ENCODE measurements around the gene GNA12.

The GNA12 gene

GRCh38 chr7:2802101-2802500 is 42.0 kb downstream of the GNA12 start:
- DNase-seq, result no peak

DNA sequence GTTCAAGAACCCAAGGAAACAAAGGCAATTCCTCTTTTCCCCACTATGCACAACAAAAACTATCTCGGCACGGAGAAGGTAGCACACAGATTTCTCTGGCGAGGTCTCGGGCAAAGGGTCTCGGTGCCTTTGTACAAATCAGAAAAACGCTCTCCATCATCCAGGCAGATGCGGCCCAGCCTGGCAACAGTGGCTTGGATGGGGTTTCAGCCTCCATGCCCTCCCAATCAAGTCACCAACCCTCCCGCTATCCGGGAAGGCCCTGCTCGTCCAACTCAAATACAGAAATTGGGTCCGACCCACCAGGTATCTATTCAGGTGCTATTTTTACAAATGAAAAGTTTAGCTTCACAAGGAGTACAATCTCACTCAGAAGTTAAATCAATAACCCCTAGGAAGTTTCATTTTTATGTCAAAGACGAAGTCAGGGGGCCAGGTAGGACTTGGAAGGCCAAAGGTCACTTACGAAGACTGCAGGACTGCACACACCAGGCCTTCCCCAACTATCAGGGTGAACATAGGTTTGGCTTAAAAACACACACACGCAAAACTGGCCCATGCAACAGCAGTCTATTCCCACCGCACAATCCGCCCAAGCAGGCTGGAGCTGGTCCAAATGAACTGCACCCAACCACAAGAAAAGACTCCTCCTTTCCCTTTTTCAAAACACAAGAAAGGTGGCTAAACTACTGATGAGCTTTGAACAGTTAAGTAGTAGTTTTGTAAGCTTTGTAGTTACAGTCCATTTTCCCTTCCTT is 43.0 kb downstream of the GNA12 start:
- DNase-seq, result no peak

DNA sequence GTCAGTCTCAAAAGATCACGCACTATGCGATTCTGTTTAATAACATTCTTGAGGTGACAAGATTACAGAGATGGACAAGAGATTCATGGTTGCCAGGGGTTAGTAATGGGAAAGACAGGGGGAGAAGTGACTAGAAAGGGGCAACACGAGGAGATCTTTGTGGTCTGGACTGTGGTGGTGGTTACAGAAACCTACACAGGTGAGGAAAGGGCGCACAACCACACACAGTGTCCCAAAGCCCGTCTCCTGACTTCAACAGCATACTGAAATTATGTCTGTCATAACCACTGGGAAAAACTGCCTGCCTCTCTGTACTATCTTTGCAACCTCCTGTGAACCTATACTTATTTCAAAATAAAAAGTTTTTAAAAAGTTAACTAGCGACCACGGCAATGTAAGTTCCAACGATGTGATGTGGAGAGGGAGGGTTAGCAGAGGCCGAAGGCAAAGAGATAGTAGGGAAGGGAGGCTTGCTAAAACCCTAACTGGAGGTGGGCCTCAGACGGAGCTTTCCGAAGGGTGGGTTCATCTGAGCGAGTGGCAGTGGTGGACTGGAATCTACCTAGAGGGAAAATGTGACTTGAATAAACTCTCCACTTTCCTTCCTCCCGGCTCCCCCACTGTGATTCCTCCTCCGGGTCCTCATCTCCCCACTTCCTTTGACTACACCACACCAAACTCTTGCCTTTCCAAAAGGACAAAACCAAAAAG is 43.7 kb downstream of the GNA12 start:
- no peak for DNase-seq

- DNase-seq, result no peak
Measured at GRCh38 chr7:2799253-2799652, 44.9 kb downstream of the GNA12 start.

GRCh38 chr7:2798669-2799068 is 45.4 kb downstream of the GNA12 start:
- no peak for DNase-seq

GRCh38 chr7:2796358-2797352 is 47.5 kb downstream of the GNA12 start:
- DNase-seq, result peak in 1 of 2 donors; percentile 62

GRCh38 chr7:2795906-2796305 is 48.2 kb downstream of the GNA12 start:
- DNase-seq, result no peak

- no peak for DNase-seq
Measured at GRCh38 chr7:2794836-2795636, 49.1 kb downstream of the GNA12 start.

DNA sequence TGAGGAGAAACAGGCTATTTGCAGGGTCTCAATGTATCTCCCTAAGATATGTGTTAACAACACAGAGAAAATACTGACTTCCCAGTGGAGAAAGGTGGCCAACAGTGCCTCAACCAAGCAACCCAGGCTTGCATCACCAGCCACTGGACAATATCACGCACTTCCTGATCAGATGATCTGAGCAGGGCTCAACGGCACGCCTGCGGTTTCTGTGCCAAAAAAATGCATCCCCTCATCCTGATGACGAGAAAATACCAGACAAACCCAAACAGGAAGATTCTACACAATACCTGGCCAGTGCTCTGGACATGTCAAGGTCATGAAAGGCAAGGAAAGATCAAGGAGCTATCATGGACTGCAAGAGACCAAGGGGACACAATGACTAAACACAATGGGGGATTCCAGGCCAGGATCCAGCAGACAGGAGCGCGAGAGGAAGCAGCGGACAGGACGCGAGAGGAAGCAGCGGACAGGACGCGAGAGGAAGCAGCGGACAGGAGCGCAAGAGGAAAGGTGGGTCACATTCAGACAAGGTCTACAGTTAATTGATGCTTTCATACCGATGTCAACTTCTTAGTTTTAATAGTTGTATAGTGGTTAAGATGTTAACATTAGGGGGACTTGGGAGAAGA is 51.1 kb downstream of the GNA12 start:
- no peak for DNase-seq

DNA sequence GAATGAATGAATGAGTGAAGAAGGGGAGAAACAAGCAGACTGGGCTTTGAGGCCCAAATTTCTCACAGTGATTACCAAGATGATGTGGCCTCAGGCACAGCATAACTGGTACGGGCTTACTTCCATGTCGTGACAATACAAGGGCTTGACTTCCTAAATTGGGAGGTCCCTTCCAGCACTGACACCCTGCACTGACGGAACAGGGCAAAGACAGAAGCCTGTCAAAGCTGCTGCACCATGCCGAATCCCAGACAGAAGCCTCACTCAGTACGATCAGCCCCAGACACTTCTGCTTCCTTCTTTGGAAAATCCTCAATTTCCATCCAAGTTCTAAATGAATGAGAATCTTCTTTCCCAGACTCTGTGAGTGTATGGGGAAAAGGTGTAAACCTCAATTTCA is 51.9 kb downstream of the GNA12 start:
- no peak for DNase-seq

DNA sequence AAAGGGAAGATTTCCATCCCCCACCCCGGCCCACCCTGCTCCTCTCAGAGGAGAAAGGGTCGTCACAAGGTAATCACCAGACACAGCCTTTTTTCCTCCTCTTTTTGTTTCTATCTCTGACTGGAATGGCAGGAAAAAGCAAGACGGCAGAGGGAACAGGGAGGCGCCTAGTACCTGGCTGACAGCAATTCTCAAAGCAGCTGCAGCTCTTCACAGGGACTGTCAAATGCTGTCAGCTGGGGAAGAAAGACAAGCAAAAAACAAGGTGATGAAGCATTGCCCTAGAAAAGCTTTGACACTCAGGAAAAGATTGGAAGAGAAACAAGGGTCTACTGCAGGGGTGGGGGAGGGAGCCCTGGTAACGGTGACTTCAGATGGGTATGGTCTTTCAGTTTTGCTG is 52.7 kb downstream of the GNA12 start:
- DNase-seq, result no peak

DNA sequence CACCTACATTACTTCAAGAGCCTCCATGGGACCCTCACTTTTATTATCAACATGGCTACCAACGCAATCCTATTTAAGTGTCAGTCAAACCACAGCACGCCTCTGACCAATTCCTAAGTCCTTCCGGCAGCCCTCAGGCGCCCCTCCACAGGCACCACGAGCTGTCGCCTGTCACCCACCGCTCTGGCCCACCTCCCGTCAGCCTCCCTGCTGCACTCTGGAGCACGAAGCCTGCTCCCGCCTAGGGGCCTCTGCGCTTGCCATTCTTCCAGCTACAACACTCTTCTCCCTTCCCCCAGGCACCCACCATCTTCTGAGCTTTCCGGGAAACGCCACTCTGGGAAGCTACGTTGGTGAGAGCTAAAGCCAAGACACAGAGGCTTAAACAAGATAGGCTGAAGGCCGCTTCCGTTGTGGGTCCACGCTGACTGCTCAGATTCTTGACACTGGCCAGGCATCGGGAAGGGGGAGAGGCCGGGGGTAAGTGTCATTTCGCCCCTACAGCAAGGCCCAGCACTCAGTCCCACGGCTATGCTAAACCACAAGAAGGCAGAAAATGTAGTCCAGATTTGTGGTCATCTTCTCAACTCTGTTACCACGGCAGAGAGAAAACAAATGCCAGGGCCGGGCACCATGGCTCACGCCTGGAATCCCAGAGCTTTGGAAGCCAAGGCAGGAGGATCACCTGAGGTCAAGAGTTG is 56.7 kb downstream of the GNA12 start:
- no peak for DNase-seq

DNA sequence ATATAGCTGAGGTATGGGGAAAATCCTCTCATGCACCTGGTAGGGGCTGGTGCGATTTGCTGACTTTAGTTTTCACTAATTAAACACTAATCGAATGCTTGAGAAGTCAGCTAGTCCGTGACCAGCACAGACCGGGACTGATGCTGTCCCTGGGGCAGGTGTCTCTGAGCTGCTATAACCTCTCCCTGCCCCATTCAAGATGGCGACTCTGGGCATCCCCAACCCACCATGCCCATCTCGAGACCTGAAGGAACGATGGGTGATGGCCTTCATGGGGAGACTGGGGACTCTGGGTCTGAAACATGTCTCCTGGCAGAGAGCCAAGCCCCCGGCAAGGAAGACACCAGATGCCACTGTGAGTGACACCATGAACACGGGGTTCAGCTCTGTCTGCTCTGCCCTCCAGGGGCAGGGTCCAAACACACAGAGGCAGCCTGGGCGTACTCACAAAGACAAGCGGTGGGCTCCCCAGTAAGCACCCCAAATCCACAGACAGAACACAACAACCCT is 57.4 kb downstream of the GNA12 start:
- no peak for DNase-seq

- no peak for DNase-seq
Measured at GRCh38 chr7:2785071-2785500, 59.0 kb downstream of the GNA12 start.

DNA sequence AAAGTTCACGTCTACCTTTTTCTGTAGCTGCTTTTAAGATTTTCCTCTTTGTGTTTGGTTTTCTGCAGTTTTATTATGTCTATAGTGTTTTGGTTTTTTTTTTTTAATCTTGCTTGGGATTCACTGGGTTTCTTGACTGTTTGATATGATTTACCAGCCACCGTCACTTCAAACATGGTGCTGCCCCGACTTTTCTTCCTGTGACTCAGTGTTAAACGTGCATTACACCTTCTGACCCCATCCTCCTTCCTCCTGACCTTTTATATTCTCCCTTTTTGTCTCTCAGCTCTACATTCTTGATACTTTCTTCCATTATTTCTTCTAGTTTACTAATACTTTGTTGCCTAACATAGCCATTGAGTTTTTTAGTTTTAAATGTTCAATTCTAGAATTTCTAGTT is 61.5 kb downstream of the GNA12 start:
- no peak for DNase-seq

DNA sequence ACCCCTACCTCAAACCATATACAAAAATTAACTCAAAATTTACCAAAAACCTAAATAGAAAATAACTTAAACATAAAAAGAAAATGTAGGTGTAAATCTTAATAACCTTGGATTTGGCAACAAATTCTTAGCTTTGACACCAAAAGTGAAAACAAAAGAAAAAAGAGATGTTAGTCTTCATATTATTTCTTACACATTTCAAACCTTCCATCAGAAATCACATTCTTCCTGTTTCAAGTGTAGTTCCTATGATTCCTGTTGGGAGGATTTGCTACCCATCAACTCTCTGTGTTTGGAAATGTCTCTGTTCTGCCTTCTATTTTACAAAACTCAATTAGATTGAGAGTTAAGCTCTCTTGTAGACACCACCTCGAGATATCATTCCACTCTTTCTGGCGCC is 62.0 kb downstream of the GNA12 start:
- no peak for DNase-seq

- no peak for DNase-seq
Measured at GRCh38 chr7:2781636-2782035, 62.5 kb downstream of the GNA12 start.

- no peak for DNase-seq
Measured at GRCh38 chr7:2779051-2779450, 65.1 kb downstream of the GNA12 start.

GRCh38 chr7:2777898-2778535 is 66.1 kb downstream of the GNA12 start:
- no peak for DNase-seq

DNA sequence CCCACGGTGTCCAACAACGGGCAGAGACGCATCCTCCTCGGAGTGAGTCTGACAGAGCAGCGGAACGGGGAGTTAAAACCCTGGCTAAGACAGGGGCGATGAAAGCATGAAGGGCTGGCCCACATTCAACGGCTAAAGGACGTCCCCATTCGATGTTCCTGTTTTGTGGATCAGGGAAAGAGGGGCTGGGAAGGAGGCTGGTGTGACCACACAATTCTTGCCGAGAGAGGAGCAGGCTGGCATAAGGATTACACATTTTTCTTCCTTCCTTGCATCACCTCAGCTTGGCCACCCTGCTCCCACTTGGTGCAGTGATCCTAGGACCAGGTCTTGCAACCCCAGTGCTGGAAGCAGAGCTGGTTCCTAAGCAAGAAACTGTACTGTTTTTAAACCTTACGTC is 67.7 kb downstream of the GNA12 start:
- no peak for DNase-seq

All from hippocampal formation (tissue), 2 donors.